ENCODE results near the gene FAU. TPM values are rescaled to one million over a fixed set of nuclear protein-coding genes. Genes with fewer than 3 reads are reported as not detected.

Gene FAU
- total and polyA plus RNA-seq, 9 of the 15 experiments (the other 6 are each of a cell fraction or from before 2014, with no cell fraction given): 433 to 1,827 (median 942) TPM

- TF ChIP-seq BHLHE40 (IDR thresholded peaks at IDR 0.05; ENCODE audit: low read length) (peak; percentile 25; the same call in 1 of the 2 replicates), MEF2A (IDR thresholded peaks at IDR 0.05; ENCODE audit: control insufficient read depth, low read depth, low read length) (no peak), ZFP1 (CRISPR knock-in tag; IDR thresholded peaks at IDR 0.05) (no peak), RBM22 (IDR thresholded peaks at IDR 0.05; ENCODE audit: low read depth, low read length, poor library complexity, severe bottlenecking) (no peak), KHSRP (IDR thresholded peaks at IDR 0.05) (no peak), RBM39 (optimal IDR thresholded peaks at IDR 0.05; ENCODE audit: low read depth, low read length) (no peak), TCF3 (CRISPR knock-in tag; IDR thresholded peaks at IDR 0.05) (no peak), GATA2 (CRISPR knock-in tag; IDR thresholded peaks at IDR 0.05) (no peak), NFE2 (IDR thresholded peaks at IDR 0.05; ENCODE audit: low read depth) (no peak), U2AF2 (optimal IDR thresholded peaks at IDR 0.05; ENCODE audit: low read depth, low read length) (no peak), LARP7 (IDR thresholded peaks at IDR 0.05) (no peak), USF1 (CRISPR knock-in tag; IDR thresholded peaks at IDR 0.05) (peak; percentile 56), ZNF197 (CRISPR knock-in tag; IDR thresholded peaks at IDR 0.05; ENCODE audit: low read depth) (no peak), SAFB (IDR thresholded peaks at IDR 0.05; ENCODE audit: borderline replicate concordance, low read depth, low read length) (0 out of 2 replicates have a peak, but pooled peaks have one; percentile 13), POLR2AphosphoS2 (IDR thresholded peaks at IDR 0.05; ENCODE audit: low read length) (0 out of 2 replicates have a peak, but pooled peaks have one; percentile 64), ZNF696 (CRISPR knock-in tag; conservative IDR thresholded peaks at IDR 0.05) (no peak)
- TF ChIP-seq, protein P1, sequence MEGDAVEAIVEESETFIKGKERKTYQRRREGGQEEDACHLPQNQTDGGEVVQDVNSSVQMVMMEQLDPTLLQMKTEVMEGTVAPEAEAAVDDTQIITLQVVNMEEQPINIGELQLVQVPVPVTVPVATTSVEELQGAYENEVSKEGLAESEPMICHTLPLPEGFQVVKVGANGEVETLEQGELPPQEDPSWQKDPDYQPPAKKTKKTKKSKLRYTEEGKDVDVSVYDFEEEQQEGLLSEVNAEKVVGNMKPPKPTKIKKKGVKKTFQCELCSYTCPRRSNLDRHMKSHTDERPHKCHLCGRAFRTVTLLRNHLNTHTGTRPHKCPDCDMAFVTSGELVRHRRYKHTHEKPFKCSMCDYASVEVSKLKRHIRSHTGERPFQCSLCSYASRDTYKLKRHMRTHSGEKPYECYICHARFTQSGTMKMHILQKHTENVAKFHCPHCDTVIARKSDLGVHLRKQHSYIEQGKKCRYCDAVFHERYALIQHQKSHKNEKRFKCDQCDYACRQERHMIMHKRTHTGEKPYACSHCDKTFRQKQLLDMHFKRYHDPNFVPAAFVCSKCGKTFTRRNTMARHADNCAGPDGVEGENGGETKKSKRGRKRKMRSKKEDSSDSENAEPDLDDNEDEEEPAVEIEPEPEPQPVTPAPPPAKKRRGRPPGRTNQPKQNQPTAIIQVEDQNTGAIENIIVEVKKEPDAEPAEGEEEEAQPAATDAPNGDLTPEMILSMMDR (IDR thresholded peaks at IDR 0.05 in 2 of 3, conservative IDR thresholded peaks at IDR 0.05 in 1 of 3; ENCODE audit: insufficient read depth in 2 of 3, low read depth in 1 of 3, low read length in 3 of 3): no peak
- TF ChIP-seq, protein P2, sequence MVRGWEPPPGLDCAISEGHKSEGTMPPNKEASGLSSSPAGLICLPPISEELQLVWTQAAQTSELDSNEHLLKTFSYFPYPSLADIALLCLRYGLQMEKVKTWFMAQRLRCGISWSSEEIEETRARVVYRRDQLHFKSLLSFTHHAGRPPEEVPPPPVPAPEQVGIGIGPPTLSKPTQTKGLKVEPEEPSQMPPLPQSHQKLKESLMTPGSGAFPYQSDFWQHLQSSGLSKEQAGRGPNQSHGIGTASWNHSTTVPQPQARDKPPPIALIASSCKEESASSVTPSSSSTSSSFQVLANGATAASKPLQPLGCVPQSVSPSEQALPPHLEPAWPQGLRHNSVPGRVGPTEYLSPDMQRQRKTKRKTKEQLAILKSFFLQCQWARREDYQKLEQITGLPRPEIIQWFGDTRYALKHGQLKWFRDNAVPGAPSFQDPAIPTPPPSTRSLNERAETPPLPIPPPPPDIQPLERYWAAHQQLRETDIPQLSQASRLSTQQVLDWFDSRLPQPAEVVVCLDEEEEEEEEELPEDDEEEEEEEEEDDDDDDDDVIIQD (CRISPR knock-in tag; IDR thresholded peaks at IDR 0.05): no peak
- TF ChIP-seq, protein P3, sequence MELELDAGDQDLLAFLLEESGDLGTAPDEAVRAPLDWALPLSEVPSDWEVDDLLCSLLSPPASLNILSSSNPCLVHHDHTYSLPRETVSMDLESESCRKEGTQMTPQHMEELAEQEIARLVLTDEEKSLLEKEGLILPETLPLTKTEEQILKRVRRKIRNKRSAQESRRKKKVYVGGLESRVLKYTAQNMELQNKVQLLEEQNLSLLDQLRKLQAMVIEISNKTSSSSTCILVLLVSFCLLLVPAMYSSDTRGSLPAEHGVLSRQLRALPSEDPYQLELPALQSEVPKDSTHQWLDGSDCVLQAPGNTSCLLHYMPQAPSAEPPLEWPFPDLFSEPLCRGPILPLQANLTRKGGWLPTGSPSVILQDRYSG (tag; conservative IDR thresholded peaks at IDR 0.05; ENCODE audit: low read depth): 0 out of 2 replicates have a peak, but pooled peaks have one; percentile 29
- TF ChIP-seq, protein P4, sequence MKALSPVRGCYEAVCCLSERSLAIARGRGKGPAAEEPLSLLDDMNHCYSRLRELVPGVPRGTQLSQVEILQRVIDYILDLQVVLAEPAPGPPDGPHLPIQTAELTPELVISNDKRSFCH (CRISPR knock-in tag; IDR thresholded peaks at IDR 0.05): no peak
- TF ChIP-seq, protein P4 (tag; IDR thresholded peaks at IDR 0.05): no peak
Observed at GRCh38 chr11:65116370-65117205, 5.3 kb downstream of the FAU start (continued).
